Breast epithelium (tissue), 4 donors: Measurements from ENCODE around the gene RND3. TPM values are rescaled to one million over a fixed set of nuclear protein-coding genes. Genes with fewer than 3 reads are reported as not detected.

Experiments used
- DNase-seq, 2 donors: peaks; one replicate each; pipeline ENCODE4 v3.0.0-alpha.2; 2019; ENCODE audit warnings: low spot score in 2 of 2
- H3K27ac ChIP-seq, 2 donors: fragments of 200-600 bp; sonication (generic) in 1 of 2; one replicate each; pipeline ENCODE4 v1.5.1; 2016 to 2019; ENCODE audit warnings: mild to moderate bottlenecking in 1 of 2
- H3K27me3 ChIP-seq, 2 donors: fragments of 200-600 bp; sonication (generic) in 1 of 2; one replicate each; pipeline versions ENCODE4 v1.5.1 to v1.6.0; 2017 to 2019; ENCODE audit warnings: control low read depth in 1 of 2, mild to moderate bottlenecking in 1 of 2
- H3K36me3 ChIP-seq: fragments of 200-600 bp; one replicate; pipeline ENCODE4 v1.5.1; 2019
- H3K4me1 ChIP-seq, 2 donors: fragments of 200-600 bp; sonication (generic); one replicate each; pipeline ENCODE4 v1.5.1; 2016 to 2019; ENCODE audit warnings: control low read depth in 1 of 2
- H3K4me3 ChIP-seq, 3 donors: fragments of 200-600 bp; sonication (generic); 1 replicate in 2 of 3; 2 replicates in 1 of 3; pipeline ENCODE4 v1.5.1; 2016 to 2019; ENCODE audit warnings: mild to moderate bottlenecking in 3 of 3, moderate library complexity in 2 of 3
- H3K9me3 ChIP-seq, 2 donors: fragments of 200-600 bp; sonication (generic) in 1 of 2; one replicate each; pipeline ENCODE4 v1.5.1; 2016 to 2019; ENCODE audit warnings: control low read depth in 1 of 2
- CTCF ChIP-seq, 3 donors: fragments of 450-650 bp; IDR thresholded peaks; one replicate each; pipeline ENCODE4 v1.5.1; 2016 to 2017; ENCODE audit warnings: antibody characterized with exemption in 3 of 3, mild to moderate bottlenecking in 3 of 3, moderate library complexity in 3 of 3
- POLR2A ChIP-seq: fragments of 450-650 bp; IDR thresholded peaks from one replicate; pipeline ENCODE4 v1.6.1; 2016; ENCODE audit warnings: antibody characterized with exemption, mild to moderate bottlenecking, moderate library complexity
- POLR2AphosphoS5 ChIP-seq, 3 donors: sonication (generic); formaldehyde crosslinking; IDR thresholded peaks; one replicate each; pipeline ENCODE4 v1.6.1; 2017; ENCODE audit warnings: antibody characterized with exemption in 3 of 3
- intact Hi-C: fragments of 100-400 bp; cut with DNase I; formaldehyde crosslinking; loops from one replicate; pipeline ENCODE4 v1.15.1; 2023; ENCODE audit warnings: low total_unique reads
- total RNA-seq, 3 donors: library from RNA; depleted of rRNA; stranded (reverse); fragments of >200 nt; gene quantifications; one replicate each; pipeline ENCODE4 v1.1.0, GENCODE V29; 2016

Gene RND3
- total RNA-seq, 3 donors from 2014 or later, result 89.1 to 105 (median 98.0) TPM

DNA sequence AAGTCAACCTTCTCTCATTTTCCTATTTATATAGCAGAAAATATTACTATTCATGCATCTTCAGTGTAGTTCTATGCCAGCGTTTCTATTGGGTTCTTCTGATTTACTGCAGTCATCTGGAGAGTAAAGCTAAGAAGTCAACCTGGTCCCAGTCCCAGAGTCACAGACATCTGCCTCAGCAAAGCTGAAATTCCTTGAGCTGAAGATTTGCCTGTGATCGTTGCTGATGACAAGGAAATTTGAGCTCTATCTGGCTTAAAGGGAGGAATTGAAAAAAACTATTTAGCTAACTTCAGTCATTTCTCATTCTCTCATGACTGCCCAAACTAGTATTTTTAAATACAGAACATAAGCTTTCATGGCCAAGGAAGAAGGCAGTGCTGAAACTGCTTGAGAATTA lies 45.7 kb downstream of the RND3 start:
- Histone ChIP-seq H3K27me3 (no peaks in the 10 kb centered on the region), H3K4me1 (no peaks in the 10 kb centered on the region), H3K4me3 (no peak overlapping the region), H3K27ac (no peak overlapping the region), H3K36me3 (no peaks in the 10 kb centered on the region), H3K9me3 (no peaks in the 10 kb centered on the region)
- no peak for TF ChIP-seq POLR2AphosphoS5 (IDR thresholded peaks at IDR 0.05)
- no peak for TF ChIP-seq CTCF (IDR thresholded peaks at IDR 0.05)
- DNase-seq, result no peak
- intact Hi-C loops, result no loop called here

GRCh38 chr2:150441226-150441625 lies 46.2 kb downstream of the RND3 start:
- Histone ChIP-seq H3K36me3 (no peaks in the 10 kb centered on the region), H3K9me3 (no peaks in the 10 kb centered on the region), H3K4me1 (no peaks in the 10 kb centered on the region), H3K4me3 (no peak overlapping the region), H3K27ac (no peak overlapping the region), H3K27me3 (no peaks in the 10 kb centered on the region)
- intact Hi-C loops, result no loop called here
- TF ChIP-seq CTCF (IDR thresholded peaks at IDR 0.05), result no peak
- TF ChIP-seq POLR2AphosphoS5 (IDR thresholded peaks at IDR 0.05), result no peak
- TF ChIP-seq POLR2A, result no peak
- DNase-seq, result no peak

- Histone ChIP-seq H3K27me3 (no peaks in the 10 kb centered on the region), H3K4me3 (no peak overlapping the region), H3K27ac (no peak overlapping the region), H3K4me1 (no peaks in the 10 kb centered on the region), H3K36me3 (no peaks in the 10 kb centered on the region), H3K9me3 (no peaks in the 10 kb centered on the region)
- TF ChIP-seq CTCF (IDR thresholded peaks at IDR 0.05), result no peak
- no peak for TF ChIP-seq POLR2AphosphoS5 (IDR thresholded peaks at IDR 0.05)
- TF ChIP-seq POLR2A, result no peak
- no peak for DNase-seq
- intact Hi-C loops, result no loop called here
Measured at GRCh38 chr2:150438654-150439053, 48.8 kb downstream of the RND3 start.

- intact Hi-C loops, result no loop called here
Measured at GRCh38 chr2:150438041-150438440, 49.4 kb downstream of the RND3 start.

DNA sequence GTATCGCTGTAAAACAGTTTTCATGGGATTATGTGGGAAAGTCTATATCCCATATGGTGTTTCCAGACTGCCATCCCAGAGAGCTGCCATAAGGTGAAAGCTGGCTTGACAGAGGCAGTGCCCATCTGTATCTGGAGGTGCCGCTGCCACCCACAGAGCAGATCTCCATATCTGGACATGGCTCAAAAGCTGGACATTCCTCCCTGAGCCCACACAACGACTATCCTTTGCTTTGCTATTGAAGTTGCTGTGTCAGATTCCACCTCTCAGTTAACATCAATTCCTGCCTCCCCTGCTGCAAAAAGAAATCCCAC lies 55.2 kb downstream of the RND3 start:
- Histone ChIP-seq H3K27me3 (no peaks in the 10 kb centered on the region), H3K9me3 (no peaks in the 10 kb centered on the region), H3K27ac (no peak overlapping the region), H3K36me3 (no peaks in the 10 kb centered on the region), H3K4me3 (no peak overlapping the region), H3K4me1 (no peaks in the 10 kb centered on the region)
- intact Hi-C loops, result no loop called here
- DNase-seq, result no peak
- no peak for TF ChIP-seq POLR2AphosphoS5 (IDR thresholded peaks at IDR 0.05)
- TF ChIP-seq CTCF (IDR thresholded peaks at IDR 0.05), result no peak
- no peak for TF ChIP-seq POLR2A

More at GRCh38 chr2:150438041-150438440, 49.4 kb downstream of the RND3 start:
- no peak for TF ChIP-seq POLR2AphosphoS5 (IDR thresholded peaks at IDR 0.05)
- no peak for TF ChIP-seq POLR2A
- no peak for TF ChIP-seq CTCF (IDR thresholded peaks at IDR 0.05)
- Histone ChIP-seq H3K36me3 (no peaks in the 10 kb centered on the region), H3K9me3 (no peaks in the 10 kb centered on the region), H3K27me3 (no peaks in the 10 kb centered on the region), H3K4me3 (no peak overlapping the region), H3K27ac (no peak overlapping the region), H3K4me1 (no peaks in the 10 kb centered on the region)
- DNase-seq, result no peak
